Measurements from ENCODE around the gene JPH2.

Gene JPH2

DNA sequence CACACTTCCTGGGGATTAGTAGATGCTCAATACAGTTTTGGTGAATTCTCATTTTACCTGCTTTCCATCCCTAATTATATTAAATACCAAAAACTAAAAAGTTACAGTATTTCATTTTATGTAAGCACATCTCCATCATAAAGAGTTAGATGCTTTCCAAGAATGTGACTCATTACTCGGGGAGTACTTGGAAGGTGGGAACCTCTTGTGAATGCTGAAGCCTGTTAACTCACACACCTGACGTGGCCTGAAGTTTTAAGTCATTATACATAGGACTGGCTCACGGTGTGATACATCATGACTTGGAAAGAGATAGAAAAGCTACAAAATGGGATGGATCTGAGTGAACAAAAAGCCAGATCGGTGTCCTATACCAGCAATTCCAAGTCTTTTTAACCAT is 25.8 kb upstream of the JPH2 start:
- TF ChIP-seq, protein P1, sequence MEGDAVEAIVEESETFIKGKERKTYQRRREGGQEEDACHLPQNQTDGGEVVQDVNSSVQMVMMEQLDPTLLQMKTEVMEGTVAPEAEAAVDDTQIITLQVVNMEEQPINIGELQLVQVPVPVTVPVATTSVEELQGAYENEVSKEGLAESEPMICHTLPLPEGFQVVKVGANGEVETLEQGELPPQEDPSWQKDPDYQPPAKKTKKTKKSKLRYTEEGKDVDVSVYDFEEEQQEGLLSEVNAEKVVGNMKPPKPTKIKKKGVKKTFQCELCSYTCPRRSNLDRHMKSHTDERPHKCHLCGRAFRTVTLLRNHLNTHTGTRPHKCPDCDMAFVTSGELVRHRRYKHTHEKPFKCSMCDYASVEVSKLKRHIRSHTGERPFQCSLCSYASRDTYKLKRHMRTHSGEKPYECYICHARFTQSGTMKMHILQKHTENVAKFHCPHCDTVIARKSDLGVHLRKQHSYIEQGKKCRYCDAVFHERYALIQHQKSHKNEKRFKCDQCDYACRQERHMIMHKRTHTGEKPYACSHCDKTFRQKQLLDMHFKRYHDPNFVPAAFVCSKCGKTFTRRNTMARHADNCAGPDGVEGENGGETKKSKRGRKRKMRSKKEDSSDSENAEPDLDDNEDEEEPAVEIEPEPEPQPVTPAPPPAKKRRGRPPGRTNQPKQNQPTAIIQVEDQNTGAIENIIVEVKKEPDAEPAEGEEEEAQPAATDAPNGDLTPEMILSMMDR (conservative IDR thresholded peaks at IDR 0.05; ENCODE audit: control insufficient read depth, insufficient read depth, low read depth, low read length): no peak
- peak; percentile 79 for DNase-seq (ENCODE audit: low read depth)
- no peak overlapping the region for H3K4me3 ChIP-seq (ENCODE audit: control insufficient read depth, low read depth, low read length)

DNA sequence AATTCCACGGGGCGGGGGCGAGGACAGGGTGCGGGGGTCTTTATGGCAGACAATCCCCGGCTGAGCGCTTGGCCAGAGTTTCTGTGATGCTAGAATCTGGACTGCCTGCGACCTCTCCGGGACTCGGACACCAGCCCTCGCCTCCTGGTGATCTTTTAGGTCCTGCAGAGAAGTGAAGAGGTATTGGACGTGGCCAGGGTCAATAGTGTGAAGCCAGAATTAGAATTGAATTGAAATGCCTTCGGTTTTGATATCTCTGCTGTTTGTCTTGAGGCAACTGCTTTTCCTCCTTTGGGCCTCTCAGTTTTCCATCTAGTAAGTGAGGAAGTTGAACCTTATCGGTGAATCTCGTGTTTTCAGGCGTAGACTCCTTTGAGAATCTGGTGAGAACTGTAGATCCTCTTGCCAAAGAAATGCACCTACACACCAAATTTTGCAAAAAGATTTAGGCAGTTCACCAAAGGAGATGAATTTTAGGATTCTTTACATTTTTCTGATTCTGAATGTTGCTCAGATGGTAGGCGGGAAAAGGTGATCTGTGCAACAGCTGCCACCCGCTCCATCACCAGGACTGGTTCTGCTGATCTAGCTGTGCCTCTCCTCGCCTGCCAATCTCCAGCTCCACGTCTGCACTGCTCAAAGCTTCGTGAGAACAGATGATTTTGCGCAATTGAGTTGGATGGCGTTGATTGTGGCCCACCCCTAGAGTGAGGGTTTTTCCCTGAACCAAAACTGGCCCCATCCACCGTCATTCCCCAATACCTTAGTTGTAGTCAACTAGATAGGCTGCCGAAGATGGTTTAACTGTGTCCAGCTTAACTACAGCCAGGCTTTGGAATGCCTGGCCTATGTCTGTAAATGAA is 24.4 kb upstream of the JPH2 start:
- H3K4me3 ChIP-seq (ENCODE audit: control insufficient read depth, low read depth, low read length): peak overlapping the region; percentile 84
- peak; percentile 77 for DNase-seq (ENCODE audit: low read depth)
- TF ChIP-seq, protein P1 (conservative IDR thresholded peaks at IDR 0.05; ENCODE audit: control insufficient read depth, insufficient read depth, low read depth, low read length): no peak

DNA sequence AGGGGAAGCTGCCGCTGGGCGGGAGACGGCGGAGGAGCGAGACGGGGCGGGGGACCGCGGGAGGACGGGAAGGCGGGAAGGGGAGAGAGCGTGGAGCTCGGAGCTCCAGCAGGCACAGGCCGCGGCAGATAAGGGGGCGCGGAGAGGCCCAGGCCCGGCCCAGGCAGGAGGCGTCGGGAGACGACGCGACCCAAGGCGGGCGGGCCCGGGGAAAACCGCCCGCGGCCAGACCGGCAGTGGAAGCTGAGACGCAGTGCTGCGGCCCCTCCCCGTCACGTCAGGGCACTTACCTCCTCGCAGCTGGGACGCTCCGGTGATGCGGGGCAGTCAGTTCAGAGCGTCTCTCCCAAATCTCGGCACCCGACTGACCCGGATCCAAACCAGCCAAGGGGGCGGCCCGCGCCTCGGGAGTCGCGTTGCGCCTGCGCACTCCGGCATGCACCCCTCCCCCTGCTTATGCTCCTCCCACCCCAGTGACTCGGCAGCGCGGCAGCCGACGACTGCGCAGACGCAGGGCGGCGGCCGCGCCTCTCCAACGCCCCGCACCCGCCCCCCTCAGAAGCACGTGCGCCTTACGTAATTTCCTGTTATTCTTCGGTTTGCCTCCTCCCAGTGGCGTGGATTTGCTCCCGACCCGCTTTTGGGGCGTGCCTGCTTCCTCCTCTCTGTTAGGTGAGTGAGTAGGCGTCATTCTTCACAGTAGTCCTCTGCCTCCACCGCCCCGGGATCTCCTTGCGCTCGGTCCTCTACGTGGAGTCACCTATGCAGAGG is 23.6 kb upstream of the JPH2 start, which contains the start of gene OSER1:
Gene OSER1 (minus strand): TSS at position 366 of the 771 bp plus-strand sequence. CDS start 3,814 bp downstream, outside the sequence.
- DNase-seq (ENCODE audit: low read depth): peak; percentile 95
- TF ChIP-seq, protein P1 (conservative IDR thresholded peaks at IDR 0.05; ENCODE audit: control insufficient read depth, insufficient read depth, low read depth, low read length): no peak
- peak within 1 kb of the TSS; percentile 85 for H3K4me3 ChIP-seq (ENCODE audit: control insufficient read depth, low read depth, low read length)

DNA sequence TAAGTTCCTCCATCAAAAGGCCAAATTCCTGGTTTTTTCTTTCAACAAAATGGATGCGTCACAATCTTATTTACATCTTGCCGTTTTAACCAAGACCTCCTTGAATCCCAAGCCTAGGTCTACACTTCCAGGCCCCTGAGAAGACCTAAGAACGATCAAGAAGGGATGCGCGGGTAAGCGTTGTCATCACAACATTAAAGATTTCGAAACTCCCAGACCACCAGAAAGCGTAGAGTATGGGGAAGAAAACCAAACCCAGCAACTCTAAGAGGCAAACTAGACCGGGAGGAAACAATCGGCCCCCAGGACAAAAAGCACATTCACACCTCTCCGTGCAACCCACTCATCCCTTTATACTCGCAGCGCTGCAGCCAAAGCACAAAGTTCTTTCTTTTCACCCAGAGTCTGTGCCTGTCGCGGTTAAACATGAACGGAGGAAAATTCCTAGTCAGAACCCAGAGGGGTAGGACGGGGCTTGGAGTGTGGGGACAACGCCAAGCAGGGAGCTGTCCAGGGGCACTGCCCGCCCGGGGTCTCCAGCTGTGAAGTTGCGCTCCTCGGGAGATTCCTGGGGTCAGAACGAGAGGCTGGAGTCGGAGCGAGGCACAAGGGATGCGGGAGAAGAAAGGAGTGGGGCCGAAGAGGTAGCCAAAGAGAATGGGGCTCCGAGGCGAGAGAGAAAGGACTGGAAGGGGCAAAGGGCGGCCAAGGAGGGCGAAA is 22.9 kb upstream of the JPH2 start:
- peak; percentile 52 for DNase-seq (ENCODE audit: low read depth)
- TF ChIP-seq, protein P1 (conservative IDR thresholded peaks at IDR 0.05; ENCODE audit: control insufficient read depth, insufficient read depth, low read depth, low read length): no peak
- peak overlapping the region; percentile 85 for H3K4me3 ChIP-seq (ENCODE audit: control insufficient read depth, low read depth, low read length)

DNA sequence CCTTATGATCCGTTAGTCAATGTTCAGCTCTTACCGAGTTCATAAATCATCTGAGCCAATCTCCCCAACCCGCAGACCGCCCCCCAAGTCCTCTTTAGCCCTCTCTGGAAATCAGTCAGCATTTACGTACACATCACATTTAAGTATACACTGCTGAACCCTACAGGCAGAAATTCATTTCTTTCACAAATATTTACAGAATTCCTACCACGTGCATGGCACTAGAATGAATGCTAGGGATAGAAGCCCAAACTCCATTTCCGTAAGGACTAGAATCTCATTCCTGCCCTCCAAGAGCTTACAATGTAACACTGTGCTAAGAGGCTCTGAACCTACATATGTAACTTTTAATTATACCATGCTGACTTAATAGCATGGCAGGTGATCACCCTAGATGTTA is 21.8 kb upstream of the JPH2 start:
- H3K4me3 ChIP-seq (ENCODE audit: control insufficient read depth, low read depth, low read length): peak overlapping the region; percentile 85
- TF ChIP-seq, protein P1 (conservative IDR thresholded peaks at IDR 0.05; ENCODE audit: control insufficient read depth, insufficient read depth, low read depth, low read length): no peak
- peak; percentile 51 for DNase-seq (ENCODE audit: low read depth)

DNA sequence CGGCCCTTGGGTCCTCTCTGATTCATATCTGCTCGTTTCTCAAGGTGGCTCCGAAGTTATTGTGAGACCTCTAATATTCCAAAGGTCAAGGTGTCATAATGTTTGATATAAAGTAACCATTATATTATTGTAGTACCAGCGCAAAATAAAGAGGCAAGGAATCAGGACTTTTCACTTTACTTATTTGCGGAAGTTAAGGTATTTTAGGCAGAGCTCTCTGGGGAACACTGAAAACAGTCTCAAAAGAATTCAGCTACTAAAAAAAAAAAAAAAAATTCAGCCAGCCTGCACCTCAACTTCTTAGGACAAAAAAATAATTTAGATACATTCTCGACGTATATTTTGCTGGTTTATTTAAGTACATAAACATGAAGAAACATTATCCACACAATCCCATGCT is 21.2 kb upstream of the JPH2 start:
- no peak for DNase-seq (ENCODE audit: low read depth)
- TF ChIP-seq, protein P1 (conservative IDR thresholded peaks at IDR 0.05; ENCODE audit: control insufficient read depth, insufficient read depth, low read depth, low read length): no peak
- peak overlapping the region; percentile 85 for H3K4me3 ChIP-seq (ENCODE audit: control insufficient read depth, low read depth, low read length)

All from fibroblast of mammary gland (primary cell).